GM10266 (cell line): Measurements from ENCODE around the gene NT5C2.

ENCODE experiments used
- DNase-seq: peaks from one replicate; pipeline ENCODE4 v3.0.0; 2012; ENCODE audit errors: extremely low spot score
- TF ChIP-seq, protein P1 (sequence below): IDR thresholded peaks from 2 replicates; pipeline ENCODE4 v1.5.1; 2012; ENCODE audit warnings: mild to moderate bottlenecking, low read depth; ENCODE audit not compliant: control insufficient read depth, insufficient read depth; ENCODE audit errors: missing control alignments

NT5C2 gene

GRCh38 chr10:103124420-103125096, 68.5 kb downstream of the NT5C2 start:
- TF ChIP-seq, protein P1, sequence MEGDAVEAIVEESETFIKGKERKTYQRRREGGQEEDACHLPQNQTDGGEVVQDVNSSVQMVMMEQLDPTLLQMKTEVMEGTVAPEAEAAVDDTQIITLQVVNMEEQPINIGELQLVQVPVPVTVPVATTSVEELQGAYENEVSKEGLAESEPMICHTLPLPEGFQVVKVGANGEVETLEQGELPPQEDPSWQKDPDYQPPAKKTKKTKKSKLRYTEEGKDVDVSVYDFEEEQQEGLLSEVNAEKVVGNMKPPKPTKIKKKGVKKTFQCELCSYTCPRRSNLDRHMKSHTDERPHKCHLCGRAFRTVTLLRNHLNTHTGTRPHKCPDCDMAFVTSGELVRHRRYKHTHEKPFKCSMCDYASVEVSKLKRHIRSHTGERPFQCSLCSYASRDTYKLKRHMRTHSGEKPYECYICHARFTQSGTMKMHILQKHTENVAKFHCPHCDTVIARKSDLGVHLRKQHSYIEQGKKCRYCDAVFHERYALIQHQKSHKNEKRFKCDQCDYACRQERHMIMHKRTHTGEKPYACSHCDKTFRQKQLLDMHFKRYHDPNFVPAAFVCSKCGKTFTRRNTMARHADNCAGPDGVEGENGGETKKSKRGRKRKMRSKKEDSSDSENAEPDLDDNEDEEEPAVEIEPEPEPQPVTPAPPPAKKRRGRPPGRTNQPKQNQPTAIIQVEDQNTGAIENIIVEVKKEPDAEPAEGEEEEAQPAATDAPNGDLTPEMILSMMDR, result no peak
- DNase-seq, result no peak

DNA sequence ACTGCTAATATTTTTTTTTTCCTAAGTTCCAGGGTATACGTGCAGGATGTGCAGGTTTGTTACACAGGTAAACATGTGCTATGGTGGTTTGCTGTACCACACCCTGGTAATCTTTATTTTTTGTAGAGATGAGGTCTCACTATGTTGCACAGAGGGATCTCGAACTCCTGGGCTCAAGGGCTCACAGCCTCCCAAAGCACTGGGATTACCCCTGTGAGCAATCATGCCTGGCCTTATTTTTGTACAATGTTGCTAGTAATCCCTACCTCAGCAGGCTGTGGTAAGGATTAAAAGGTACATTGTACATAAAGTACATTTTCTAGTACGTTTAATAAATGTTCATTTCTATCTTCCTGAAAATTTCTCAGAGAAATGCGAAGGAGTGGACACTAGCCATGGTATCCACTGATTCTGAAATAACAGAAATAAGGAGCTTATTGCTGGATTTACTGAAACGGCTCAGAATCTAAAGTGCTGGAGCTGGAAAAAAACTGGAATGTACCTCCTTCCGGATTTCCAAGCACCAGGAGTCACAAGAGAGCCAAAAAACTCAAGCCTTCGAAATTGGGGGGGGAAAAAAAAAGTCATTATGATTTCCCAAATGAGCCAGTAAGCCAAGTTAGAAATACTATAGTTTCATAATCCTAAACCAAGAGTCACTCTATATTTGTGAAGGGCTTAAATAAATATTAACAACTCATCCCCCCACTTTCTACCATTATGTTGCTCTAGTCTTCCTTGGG, 69.6 kb downstream of the NT5C2 start:
- no peak for DNase-seq
- TF ChIP-seq, protein P1, result no peak

DNA sequence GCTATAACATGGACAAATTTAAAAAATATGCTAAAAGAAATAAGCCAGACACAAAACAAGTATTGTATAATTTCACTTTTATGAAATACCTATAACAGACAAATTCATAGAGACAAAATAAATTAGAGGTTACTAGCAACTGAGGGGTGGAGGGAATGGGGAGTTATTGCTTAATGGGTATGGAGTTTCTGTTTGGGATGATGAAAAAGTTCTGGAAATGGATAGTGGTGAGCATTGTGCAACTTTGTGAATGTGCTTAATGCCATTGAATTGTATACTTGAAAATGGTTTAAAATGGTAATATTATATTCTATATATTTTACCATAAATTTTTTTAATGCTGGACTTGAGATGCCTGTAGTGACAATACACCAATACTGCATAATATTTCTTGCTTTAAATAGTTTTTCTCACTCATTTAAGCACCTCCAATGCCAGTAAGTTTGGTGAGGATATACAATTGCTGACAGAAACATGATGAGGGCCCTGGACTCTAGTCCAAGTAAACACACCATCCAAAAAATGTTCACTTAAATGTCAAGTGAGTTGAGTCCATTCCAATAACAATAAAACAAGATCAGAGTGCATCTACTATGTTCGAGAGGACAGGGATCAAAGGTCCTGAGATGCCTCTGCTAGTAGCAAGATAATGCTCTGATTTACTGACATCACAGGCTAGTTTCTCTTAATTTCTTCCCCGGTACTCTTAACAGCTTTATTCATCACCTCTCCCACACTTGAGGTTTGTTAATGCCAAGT, 71.9 kb downstream of the NT5C2 start:
- no peak for DNase-seq
- TF ChIP-seq, protein P1, result no peak

DNA sequence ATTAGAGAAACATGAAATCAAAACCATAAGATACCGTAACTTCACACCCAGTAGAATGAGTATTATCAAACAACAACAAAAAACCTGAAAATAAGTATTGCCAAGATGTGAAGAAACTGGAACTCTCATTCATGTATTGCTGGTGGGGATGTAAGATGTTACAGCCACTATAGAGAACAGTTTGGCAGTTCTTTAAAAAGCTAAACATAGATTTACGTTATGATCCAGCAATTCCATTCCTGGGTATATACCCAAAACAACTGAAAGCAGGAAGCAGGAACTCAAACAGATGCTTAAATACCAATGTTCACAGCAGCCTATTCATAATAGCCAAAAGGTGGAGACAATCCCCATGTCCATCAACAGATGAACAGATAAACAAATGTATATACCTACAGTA, 72.5 kb downstream of the NT5C2 start:
- DNase-seq, result no peak
- TF ChIP-seq, protein P1, result no peak

- TF ChIP-seq, protein P1, result no peak
- DNase-seq, result no peak
Observed at GRCh38 chr10:103117247-103117646, 75.8 kb downstream of the NT5C2 start.

GRCh38 chr10:103114876-103115275, 78.2 kb downstream of the NT5C2 start:
- DNase-seq, result no peak
- TF ChIP-seq, protein P1, result no peak
